ENCODE results near the gene HOXB3.

GRCh38 chr17:48630925-48631692 is 41.1 kb upstream of the HOXB3 start:
- TF ChIP-seq CTCF (IDR thresholded peaks at IDR 0.05) = no peak
- TF ChIP-seq POLR2A (IDR thresholded peaks at IDR 0.05) = no peak
